Measurements from ENCODE around the gene SORD.

DNA sequence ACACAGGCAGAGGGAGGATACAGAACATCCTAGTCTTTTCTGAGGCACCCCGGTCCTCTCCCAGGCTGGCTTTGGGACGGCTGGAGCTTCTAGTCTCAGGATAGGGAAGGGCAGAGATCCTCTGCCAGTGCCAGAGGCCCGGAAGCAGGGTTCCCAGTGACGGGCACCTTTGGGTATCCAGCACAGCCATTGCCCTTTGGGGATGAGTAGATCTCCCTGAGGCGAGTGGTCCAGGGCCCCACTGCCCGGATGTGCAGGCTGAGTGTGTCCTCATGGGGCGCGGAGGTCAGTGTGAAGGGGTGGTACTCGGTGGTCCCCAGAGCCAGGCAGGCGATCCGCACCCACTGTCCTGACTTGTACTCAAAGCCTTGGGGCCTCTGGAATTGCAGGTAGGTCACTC lies 72.7 kb downstream of the SORD start:
- TF ChIP-seq, protein P1, sequence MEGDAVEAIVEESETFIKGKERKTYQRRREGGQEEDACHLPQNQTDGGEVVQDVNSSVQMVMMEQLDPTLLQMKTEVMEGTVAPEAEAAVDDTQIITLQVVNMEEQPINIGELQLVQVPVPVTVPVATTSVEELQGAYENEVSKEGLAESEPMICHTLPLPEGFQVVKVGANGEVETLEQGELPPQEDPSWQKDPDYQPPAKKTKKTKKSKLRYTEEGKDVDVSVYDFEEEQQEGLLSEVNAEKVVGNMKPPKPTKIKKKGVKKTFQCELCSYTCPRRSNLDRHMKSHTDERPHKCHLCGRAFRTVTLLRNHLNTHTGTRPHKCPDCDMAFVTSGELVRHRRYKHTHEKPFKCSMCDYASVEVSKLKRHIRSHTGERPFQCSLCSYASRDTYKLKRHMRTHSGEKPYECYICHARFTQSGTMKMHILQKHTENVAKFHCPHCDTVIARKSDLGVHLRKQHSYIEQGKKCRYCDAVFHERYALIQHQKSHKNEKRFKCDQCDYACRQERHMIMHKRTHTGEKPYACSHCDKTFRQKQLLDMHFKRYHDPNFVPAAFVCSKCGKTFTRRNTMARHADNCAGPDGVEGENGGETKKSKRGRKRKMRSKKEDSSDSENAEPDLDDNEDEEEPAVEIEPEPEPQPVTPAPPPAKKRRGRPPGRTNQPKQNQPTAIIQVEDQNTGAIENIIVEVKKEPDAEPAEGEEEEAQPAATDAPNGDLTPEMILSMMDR (IDR thresholded peaks at IDR 0.05): no peak
- TF ChIP-seq EP300 (IDR thresholded peaks at IDR 0.05): no peak
- no peak for TF ChIP-seq POLR2A (IDR thresholded peaks at IDR 0.05)
